ENCODE results near the gene BOD1L2. TPM values are rescaled to one million over a fixed set of nuclear protein-coding genes. Genes with fewer than 3 reads are reported as not detected.

BOD1L2 gene
- total and polyA plus RNA-seq, 4 donors = not detected

GRCh38 chr18:57171026-57171425 lies 24.1 kb downstream of the BOD1L2 start:
- Histone ChIP-seq H3K9ac (ENCODE audit: insufficient read depth in 1 of 2, low read length in 2 of 2) (no peak overlapping the region), H3K4me3 (no peak overlapping the region), H3K27me3 (ENCODE audit: control insufficient read depth in 3 of 3, insufficient read depth in 3 of 3, low read length in 2 of 3) (no peaks in the 10 kb centered on the region), H3K9me3 (ENCODE audit: control insufficient read depth in 4 of 4, insufficient read depth in 3 of 4, low read length in 3 of 4) (peaks cover 0 to 7% (median 3%) of the 10 kb centered on the region in 4 donors), H3K36me3 (ENCODE audit: control insufficient read depth in 4 of 4, insufficient read depth in 4 of 4, low read length in 4 of 4) (no peaks in the 10 kb centered on the region), H3K27ac (ENCODE audit: low read depth in 1 of 2, low read length in 1 of 2) (no peak overlapping the region), H3K4me1 (ENCODE audit: control insufficient read depth in 5 of 5, insufficient read depth in 5 of 5, low read length in 5 of 5) (no peaks in the 10 kb centered on the region)
- DNase-seq = no peak
- 68 to 77% methylated on average over 1 of the region's 1 CpG for whole genome bisulfite sequencing, 2 donors
- no peak for TF ChIP-seq CTCF (IDR thresholded peaks at IDR 0.05; ENCODE audit: control extremely low read depth, extremely low read depth)
- no peak for ATAC-seq (ENCODE audit: insufficient read depth, low FRiP score)

- Histone ChIP-seq H3K27ac (ENCODE audit: low read depth in 1 of 2, low read length in 1 of 2) (no peak overlapping the region), H3K9ac (ENCODE audit: insufficient read depth in 1 of 2, low read length in 2 of 2) (no peak overlapping the region), H3K4me3 (no peak overlapping the region), H3K36me3 (ENCODE audit: control insufficient read depth in 4 of 4, insufficient read depth in 4 of 4, low read length in 4 of 4) (no peaks in the 10 kb centered on the region), H3K27me3 (ENCODE audit: control insufficient read depth in 3 of 3, insufficient read depth in 3 of 3, low read length in 2 of 3) (no peaks in the 10 kb centered on the region), H3K9me3 (ENCODE audit: control insufficient read depth in 4 of 4, insufficient read depth in 3 of 4, low read length in 3 of 4) (peaks cover 0 to 13% (median 3%) of the 10 kb centered on the region in 4 donors), H3K4me1 (ENCODE audit: control insufficient read depth in 5 of 5, insufficient read depth in 5 of 5, low read length in 5 of 5) (no peaks in the 10 kb centered on the region)
- DNase-seq (no peak), ATAC-seq (ENCODE audit: insufficient read depth, low FRiP score) (no peak)
- WGBS, 2 donors = 53 to 62% methylated on average over 2 of the region's 2 CpGs
- TF ChIP-seq CTCF (IDR thresholded peaks at IDR 0.05; ENCODE audit: control extremely low read depth, extremely low read depth) = no peak
Observed at GRCh38 chr18:57175532-57175931, 28.6 kb downstream of the BOD1L2 start.

GRCh38 chr18:57185434-57185833 lies 38.5 kb downstream of the BOD1L2 start:
- Histone ChIP-seq H3K4me3 (no peak overlapping the region), H3K27me3 (ENCODE audit: control insufficient read depth in 3 of 3, insufficient read depth in 3 of 3, low read length in 2 of 3) (no peaks in the 10 kb centered on the region), H3K9me3 (ENCODE audit: control insufficient read depth in 4 of 4, insufficient read depth in 3 of 4, low read length in 3 of 4) (peaks cover 0 to 14% (median 2%) of the 10 kb centered on the region in 4 donors), H3K27ac (ENCODE audit: low read depth in 1 of 2, low read length in 1 of 2) (no peak overlapping the region), H3K36me3 (ENCODE audit: control insufficient read depth in 4 of 4, insufficient read depth in 4 of 4, low read length in 4 of 4) (no peaks in the 10 kb centered on the region), H3K9ac (ENCODE audit: insufficient read depth in 1 of 2, low read length in 2 of 2) (no peak overlapping the region), H3K4me1 (ENCODE audit: control insufficient read depth in 5 of 5, insufficient read depth in 5 of 5, low read length in 5 of 5) (no peaks in the 10 kb centered on the region)
- 88 to 89% methylated on average over 1 of the region's 1 CpG for WGBS, 2 donors
- DNase-seq (no peak), ATAC-seq (ENCODE audit: insufficient read depth, low FRiP score) (no peak)
- TF ChIP-seq CTCF (IDR thresholded peaks at IDR 0.05; ENCODE audit: control extremely low read depth, extremely low read depth) = no peak

Data from lung (tissue), 12 donors.